ENCODE measurements around the gene RIPK3.

DNA sequence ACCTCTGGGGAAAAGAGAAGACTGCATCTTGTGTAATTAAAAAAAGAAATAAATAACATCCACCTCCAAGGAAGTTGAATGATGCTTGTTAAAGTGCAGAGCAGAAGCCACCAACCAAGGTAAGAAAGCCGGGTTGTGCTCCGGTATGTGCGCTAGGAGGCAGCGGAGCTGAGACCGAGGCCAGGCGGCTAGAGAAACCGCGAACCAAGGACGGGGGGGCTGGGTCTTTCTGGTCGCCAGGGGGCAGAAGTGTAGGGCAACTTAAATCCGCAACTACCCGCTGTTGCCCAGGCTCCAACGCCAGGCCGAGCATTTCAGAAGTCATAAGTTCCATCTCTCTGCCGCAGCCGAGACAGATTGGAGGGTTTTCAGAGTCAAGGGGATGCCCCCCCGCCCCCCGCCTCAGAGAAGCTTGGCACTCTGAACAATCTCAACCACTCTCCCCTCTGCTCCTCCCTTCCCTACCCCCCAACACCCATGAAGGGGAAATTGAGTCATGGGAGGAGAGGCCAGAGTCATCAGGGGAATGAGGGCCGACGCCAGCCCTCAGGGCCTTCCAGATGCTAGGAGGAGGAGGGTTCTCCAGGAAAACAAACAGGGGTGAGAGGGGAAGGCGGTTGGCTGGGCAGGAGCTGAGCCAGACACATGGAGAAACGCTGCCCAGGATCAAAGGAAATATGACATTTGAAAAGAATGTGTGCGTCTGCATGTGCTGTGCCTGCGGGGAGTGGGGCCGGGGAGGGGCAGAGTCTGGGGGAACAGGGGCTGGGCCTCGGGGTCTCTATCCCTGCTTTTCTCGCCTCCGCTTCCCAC lies 26.0 kb upstream of the RIPK3 start:
- TF ChIP-seq, protein P1, sequence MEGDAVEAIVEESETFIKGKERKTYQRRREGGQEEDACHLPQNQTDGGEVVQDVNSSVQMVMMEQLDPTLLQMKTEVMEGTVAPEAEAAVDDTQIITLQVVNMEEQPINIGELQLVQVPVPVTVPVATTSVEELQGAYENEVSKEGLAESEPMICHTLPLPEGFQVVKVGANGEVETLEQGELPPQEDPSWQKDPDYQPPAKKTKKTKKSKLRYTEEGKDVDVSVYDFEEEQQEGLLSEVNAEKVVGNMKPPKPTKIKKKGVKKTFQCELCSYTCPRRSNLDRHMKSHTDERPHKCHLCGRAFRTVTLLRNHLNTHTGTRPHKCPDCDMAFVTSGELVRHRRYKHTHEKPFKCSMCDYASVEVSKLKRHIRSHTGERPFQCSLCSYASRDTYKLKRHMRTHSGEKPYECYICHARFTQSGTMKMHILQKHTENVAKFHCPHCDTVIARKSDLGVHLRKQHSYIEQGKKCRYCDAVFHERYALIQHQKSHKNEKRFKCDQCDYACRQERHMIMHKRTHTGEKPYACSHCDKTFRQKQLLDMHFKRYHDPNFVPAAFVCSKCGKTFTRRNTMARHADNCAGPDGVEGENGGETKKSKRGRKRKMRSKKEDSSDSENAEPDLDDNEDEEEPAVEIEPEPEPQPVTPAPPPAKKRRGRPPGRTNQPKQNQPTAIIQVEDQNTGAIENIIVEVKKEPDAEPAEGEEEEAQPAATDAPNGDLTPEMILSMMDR (IDR thresholded peaks at IDR 0.05; ENCODE audit: control extremely low read depth in 1 of 3, insufficient read depth in 1 of 3, low read depth in 1 of 3, low read length in 3 of 3) = peak; percentile 84 to 99 (median 97)
- TF ChIP-seq RNF2 (IDR thresholded peaks at IDR 0.05; ENCODE audit: borderline replicate concordance, low read depth, low read length, missing control alignments, poor library complexity, severe bottlenecking) = no peak
